Airway epithelial cell (primary cell): ENCODE results near the gene COL8A1. TPM values are rescaled to one million over a fixed set of nuclear protein-coding genes. Genes with fewer than 3 reads are reported as not detected.

Experiments
- total RNA-seq: library from RNA; depleted of rRNA; stranded (reverse); fragments of >200 nt; gene quantifications from 2 replicates; pipeline ENCODE4 v1.2.3, GENCODE V29; 2015

COL8A1 gene
- total RNA-seq: 5.6 and 6.8 TPM in 2 replicates

DNA sequence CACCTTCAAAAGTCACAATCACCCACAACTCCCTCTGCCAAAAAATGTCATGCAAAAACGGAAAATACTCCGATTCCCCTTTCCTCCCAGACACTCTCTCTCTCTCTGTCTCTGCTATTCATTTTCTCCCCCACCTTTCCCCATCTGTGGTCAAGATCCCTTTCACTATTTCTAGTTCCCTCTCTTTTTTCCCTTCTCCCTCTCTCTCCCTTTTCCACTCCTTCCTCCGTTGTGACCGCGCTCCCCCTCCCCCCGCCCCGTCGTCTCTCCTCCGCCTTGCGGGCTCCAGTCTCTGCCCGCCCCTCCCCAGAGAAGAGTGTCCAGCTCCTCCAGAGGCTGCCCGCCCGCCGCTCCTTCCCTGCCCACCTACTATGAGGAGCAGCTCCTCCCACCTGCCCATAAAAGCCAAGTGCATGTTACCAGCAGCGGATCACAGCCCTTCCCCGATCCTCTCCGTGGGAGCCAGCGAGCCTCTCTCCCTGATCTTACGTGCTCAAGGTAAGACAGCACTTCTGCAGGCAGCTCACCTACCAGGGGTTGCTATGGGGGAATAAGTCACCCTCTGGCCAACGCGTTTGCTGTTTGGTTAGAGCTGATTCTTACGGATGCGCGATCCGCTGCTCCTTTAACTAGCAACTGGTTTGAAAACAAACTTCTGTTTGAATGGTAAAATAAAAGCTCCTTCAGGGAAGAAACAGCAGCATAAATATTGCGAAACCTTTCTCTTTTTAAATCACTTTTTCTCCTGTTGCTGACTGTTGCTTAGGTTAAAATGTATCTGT is at the start of gene COL8A1:
COL8A1 (plus strand) TSS at position 428 of the 782 bp plus-strand sequence. CDS start 152,089 bp downstream, outside the sequence.

DNA sequence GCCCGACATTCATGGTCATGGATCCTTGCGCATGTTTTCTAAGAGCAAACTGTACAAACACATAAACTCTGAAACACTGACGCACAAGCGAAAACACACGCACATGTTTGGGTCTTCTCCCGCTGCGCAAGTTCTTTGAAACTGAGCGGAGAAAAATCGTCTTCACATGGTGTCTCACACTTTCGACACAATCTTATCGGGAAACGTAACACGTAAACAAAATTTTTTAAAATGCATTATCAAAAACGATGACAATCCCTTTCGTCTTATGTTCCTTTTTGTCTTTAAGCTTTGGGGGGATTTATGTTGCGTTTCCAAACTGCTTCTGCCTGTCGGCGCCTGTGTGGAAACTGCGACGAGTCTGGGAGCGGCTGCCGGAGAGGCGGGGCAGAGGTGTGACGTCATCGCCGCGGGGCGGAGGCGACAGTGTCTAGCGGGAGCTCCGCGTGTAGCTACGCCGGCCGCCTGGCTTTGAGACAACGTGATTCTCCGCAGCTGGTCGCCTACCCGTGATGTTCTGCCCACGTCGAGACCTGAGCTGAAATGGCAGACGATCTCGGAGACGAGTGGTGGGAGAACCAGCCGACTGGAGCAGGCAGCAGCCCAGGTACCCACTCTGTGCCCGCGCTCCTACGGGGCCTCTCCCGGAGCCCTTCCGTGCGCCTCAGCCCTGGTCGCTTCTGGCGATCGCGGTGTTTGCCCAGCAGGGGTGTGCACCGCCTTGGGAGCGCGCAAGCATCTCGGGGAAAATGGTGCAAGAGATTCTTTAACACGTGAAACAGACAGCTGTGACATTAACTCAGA is 179.2 kb downstream of the COL8A1 start, which contains the start of gene CMSS1:
CMSS1 (plus strand) TSS at position 426 of the 804 bp plus-strand sequence.

Other genes with a start within 250 kb of the COL8A1 start
- gene CMSS1, start 179.3 kb downstream of the COL8A1 start, total RNA-seq: 31.9 and 34.3 TPM in 2 replicates